ENCODE data around the gene FN3KRP. TPM values are rescaled to one million over a fixed set of nuclear protein-coding genes. Genes with fewer than 3 reads are reported as not detected.

The FN3KRP gene
- total RNA-seq, 1 donor from 2014 or later: 10.6 TPM

DNA sequence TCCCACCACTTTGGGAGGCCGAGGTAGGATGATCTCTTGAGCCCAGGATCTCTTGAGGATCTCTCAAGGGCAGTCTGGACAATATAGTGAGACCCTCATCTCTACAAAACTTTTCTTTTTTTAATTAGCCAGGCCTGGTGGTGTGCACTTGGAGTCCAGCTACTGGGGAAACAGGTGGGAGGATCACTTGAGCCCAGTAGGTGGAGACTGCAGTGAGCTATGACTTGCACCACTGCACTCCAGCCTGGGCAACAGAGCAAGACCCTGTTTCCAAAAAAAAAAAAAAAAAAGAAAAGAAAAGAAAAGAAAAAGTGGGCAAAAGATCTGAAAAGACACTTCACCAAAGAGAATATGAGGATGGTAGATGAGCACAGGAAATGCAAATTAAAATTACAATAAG lies 33.0 kb upstream of the FN3KRP start:
- H3K36me3 ChIP-seq: no peaks in the 10 kb centered on the region
- H3K4me1 ChIP-seq: no peaks in the 10 kb centered on the region
- H3K27me3 ChIP-seq: no peaks in the 10 kb centered on the region
- H3K9me3 ChIP-seq: peaks cover 6% of the 10 kb centered on the region
- H3K4me3 ChIP-seq: no peak overlapping the region
- intact Hi-C loops (cut with DNase I): no loop called here
- TF ChIP-seq POLR2AphosphoS5 (IDR thresholded peaks at IDR 0.05; ENCODE audit: insufficient read depth in 1 of 2, low read depth in 1 of 2) (no peak), POLR2A (IDR thresholded peaks at IDR 0.05) (no peak)
- TF ChIP-seq, protein P1, sequence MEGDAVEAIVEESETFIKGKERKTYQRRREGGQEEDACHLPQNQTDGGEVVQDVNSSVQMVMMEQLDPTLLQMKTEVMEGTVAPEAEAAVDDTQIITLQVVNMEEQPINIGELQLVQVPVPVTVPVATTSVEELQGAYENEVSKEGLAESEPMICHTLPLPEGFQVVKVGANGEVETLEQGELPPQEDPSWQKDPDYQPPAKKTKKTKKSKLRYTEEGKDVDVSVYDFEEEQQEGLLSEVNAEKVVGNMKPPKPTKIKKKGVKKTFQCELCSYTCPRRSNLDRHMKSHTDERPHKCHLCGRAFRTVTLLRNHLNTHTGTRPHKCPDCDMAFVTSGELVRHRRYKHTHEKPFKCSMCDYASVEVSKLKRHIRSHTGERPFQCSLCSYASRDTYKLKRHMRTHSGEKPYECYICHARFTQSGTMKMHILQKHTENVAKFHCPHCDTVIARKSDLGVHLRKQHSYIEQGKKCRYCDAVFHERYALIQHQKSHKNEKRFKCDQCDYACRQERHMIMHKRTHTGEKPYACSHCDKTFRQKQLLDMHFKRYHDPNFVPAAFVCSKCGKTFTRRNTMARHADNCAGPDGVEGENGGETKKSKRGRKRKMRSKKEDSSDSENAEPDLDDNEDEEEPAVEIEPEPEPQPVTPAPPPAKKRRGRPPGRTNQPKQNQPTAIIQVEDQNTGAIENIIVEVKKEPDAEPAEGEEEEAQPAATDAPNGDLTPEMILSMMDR (IDR thresholded peaks at IDR 0.05): no peak
- DNase-seq (ENCODE audit: extremely low spot score in 2 of 2): no peak
- H3K27ac ChIP-seq: no peak overlapping the region

- intact Hi-C loops (cut with DNase I): no loop called here
- TF ChIP-seq POLR2A (IDR thresholded peaks at IDR 0.05): no peak
- TF ChIP-seq, protein P1 (IDR thresholded peaks at IDR 0.05): no peak
- TF ChIP-seq POLR2AphosphoS5 (IDR thresholded peaks at IDR 0.05; ENCODE audit: insufficient read depth in 1 of 2, low read depth in 1 of 2): no peak
- H3K27ac ChIP-seq: no peak overlapping the region
Observed at GRCh38 chr17:82684228-82684841, 32.2 kb upstream of the FN3KRP start.

GRCh38 chr17:82685291-82685690 lies 31.2 kb upstream of the FN3KRP start:
- TF ChIP-seq, protein P1 (IDR thresholded peaks at IDR 0.05): no peak
- TF ChIP-seq POLR2AphosphoS5 (IDR thresholded peaks at IDR 0.05; ENCODE audit: insufficient read depth in 1 of 2, low read depth in 1 of 2): no peak
- no peak for TF ChIP-seq POLR2A (IDR thresholded peaks at IDR 0.05)
- Histone ChIP-seq H3K27me3 (no peaks in the 10 kb centered on the region), H3K9me3 (peaks cover 6% of the 10 kb centered on the region), H3K36me3 (no peaks in the 10 kb centered on the region), H3K4me1 (no peaks in the 10 kb centered on the region), H3K4me3 (no peak overlapping the region), H3K27ac (no peak overlapping the region)
- no peak for DNase-seq (ENCODE audit: extremely low spot score in 2 of 2)
- intact Hi-C loops (cut with DNase I): no loop called here

More at GRCh38 chr17:82684228-82684841, 32.2 kb upstream of the FN3KRP start:
- H3K27me3 ChIP-seq: no peaks in the 10 kb centered on the region
- H3K9me3 ChIP-seq: peaks cover 6% of the 10 kb centered on the region
- DNase-seq (ENCODE audit: extremely low spot score in 2 of 2): no peak
- no peaks in the 10 kb centered on the region for H3K36me3 ChIP-seq
- H3K4me1 ChIP-seq: no peaks in the 10 kb centered on the region
- no peak overlapping the region for H3K4me3 ChIP-seq

DNA sequence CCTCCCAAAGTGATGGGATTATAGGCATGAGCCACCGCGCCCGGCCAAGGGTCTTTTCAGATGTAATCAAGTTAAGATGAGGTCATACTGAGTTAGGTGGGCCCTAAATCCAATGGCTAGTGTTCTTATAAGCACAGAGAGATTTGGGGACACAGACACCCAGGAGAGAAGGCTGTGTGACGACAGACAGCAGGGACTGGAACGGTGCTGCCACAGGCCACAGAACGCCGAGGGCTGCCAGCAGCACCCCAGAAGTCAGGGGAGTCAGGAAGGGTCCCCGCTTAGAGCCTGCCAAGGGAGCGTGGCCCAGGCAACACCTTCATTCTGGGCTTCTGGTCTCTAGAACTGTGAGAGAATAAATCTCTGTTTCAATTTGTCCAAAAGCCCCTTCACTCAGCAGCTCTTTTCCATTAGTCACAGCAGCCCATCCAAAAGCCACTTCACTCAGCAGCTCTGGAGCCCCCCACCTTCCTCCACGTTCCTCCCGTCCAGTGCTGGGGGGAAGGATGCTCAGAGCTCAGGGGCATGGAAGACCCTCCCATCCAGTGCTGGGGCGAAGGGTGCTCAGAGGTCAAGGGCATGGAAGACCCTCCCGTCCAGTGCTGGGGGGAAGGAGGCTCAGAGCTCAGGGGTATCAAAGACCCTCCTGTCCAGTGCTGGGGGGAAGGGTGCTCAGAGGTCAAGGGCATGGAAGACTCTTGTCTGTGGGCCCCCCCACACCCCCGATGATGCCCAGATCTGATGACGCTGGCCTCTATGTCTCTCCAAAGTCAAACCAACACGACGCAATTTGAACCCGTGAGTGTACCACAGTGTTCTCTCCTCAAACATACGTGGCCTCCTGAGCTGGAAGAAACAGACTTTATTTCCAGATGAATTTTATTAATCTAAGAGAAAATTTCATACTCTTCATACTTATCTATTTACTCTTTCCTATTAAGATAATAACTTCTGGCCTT lies 29.9 kb upstream of the FN3KRP start:
- H3K4me3 ChIP-seq: no peak overlapping the region
- no peaks in the 10 kb centered on the region for H3K4me1 ChIP-seq
- no peaks in the 10 kb centered on the region for H3K36me3 ChIP-seq
- no peaks in the 10 kb centered on the region for H3K9me3 ChIP-seq
- no peak for DNase-seq (ENCODE audit: extremely low spot score in 2 of 2)
- TF ChIP-seq POLR2A (IDR thresholded peaks at IDR 0.05) (no peak), POLR2AphosphoS5 (IDR thresholded peaks at IDR 0.05; ENCODE audit: insufficient read depth in 1 of 2, low read depth in 1 of 2) (no peak)
- TF ChIP-seq, protein P1 (IDR thresholded peaks at IDR 0.05): no peak
- intact Hi-C loops (cut with DNase I): no loop called here
- H3K27ac ChIP-seq: no peak overlapping the region
- no peaks in the 10 kb centered on the region for H3K27me3 ChIP-seq
